T-cell (primary cell): ENCODE measurements around the gene VAMP3. TPM values are rescaled to one million over a fixed set of nuclear protein-coding genes. Genes with fewer than 3 reads are reported as not detected.

Experiments
- ATAC-seq, 4 experiments: fragments of 200-7000 bp in 3 of 4; fragments of 150-1000 bp in 1 of 4; cut with Tn5 transposase; replicated peaks in 1 of 4; 1 replicate in 3 of 4; 2 replicates in 1 of 4; pipeline ENCODE4 v1.10.0; 2021; ENCODE audit warnings: moderate library complexity in 3 of 4, mild to moderate bottlenecking in 2 of 4, moderate number of reproducible peaks in 1 of 4
- CTCF ChIA-PET, 2 donors: fragments of 300-600 bp; sonication (Branson Sonifier 250); formaldehyde crosslinking; loops; one replicate each; lab custom pipeline; 2022; ENCODE audit warnings: antibody characterized with exemption in 2 of 2; lab: Charles Lee
- POLR2A ChIA-PET, 2 donors: fragments of 300-600 bp; sonication (Branson Sonifier 250); formaldehyde crosslinking; loops; one replicate each; lab custom pipeline; 2022; ENCODE audit warnings: antibody characterized with exemption in 2 of 2; lab: Charles Lee
- DNase-seq, 35 experiments: peaks; one replicate each; pipeline versions ENCODE4 v3.0.0 to v3.0.0-alpha.2; 2013 to 2023
- H3K27ac ChIP-seq: one replicate; pipeline ENCODE4 v1.5.1; 2013; ENCODE audit warnings: low read length
- H3K27me3 ChIP-seq, 2 experiments: replicated peaks in 1 of 2; 1 replicate in 1 of 2; 2 replicates in 1 of 2; pipeline versions ENCODE4 v1.6.1 to v1.7.0; 2013; ENCODE audit warnings: low read length in 1 of 2, mixed read lengths in 1 of 2; ENCODE audit not compliant: control insufficient read depth in 2 of 2, insufficient read depth in 2 of 2; ENCODE audit errors: extremely low read depth in 1 of 2
- H3K36me3 ChIP-seq, 2 donors: 1 replicate in 1 of 2; 2 replicates in 1 of 2; pipeline versions ENCODE4 v1.6.1 to v1.7.0; 2013; ENCODE audit warnings: low read length in 1 of 2; ENCODE audit not compliant: control insufficient read depth in 2 of 2, insufficient read depth in 1 of 2; ENCODE audit errors: extremely low read depth in 1 of 2
- H3K4me1 ChIP-seq, 2 experiments: 1 replicate in 1 of 2; 2 replicates in 1 of 2; pipeline versions ENCODE4 v1.6.1 to v1.7.0; 2013; ENCODE audit warnings: low read length in 2 of 2, mixed read lengths in 1 of 2; ENCODE audit not compliant: insufficient read depth in 2 of 2, control insufficient read depth in 1 of 2; ENCODE audit errors: extremely low read depth in 1 of 2
- H3K4me3 ChIP-seq, 2 donors: 1 replicate in 1 of 2; 2 replicates in 1 of 2; pipeline versions ENCODE4 v1.5.1 to v1.7.0; 2013; ENCODE audit warnings: mild to moderate bottlenecking in 2 of 2, low read length in 1 of 2, moderate library complexity in 1 of 2; ENCODE audit not compliant: control insufficient read depth in 1 of 2; ENCODE audit errors: extremely low read depth in 1 of 2
- H3K9me3 ChIP-seq: 2 replicates; pipeline ENCODE4 v1.7.0; 2013
- H3K27ac Mint-ChIP-seq, 2 donors: one replicate each; pipeline ENCODE4 v1.8.0; 2020 to 2021; ENCODE audit warnings: mild to moderate bottlenecking in 2 of 2, mixed read lengths in 2 of 2
- H3K27me3 Mint-ChIP-seq, 2 donors: one replicate each; pipeline ENCODE4 v1.8.0; 2021 to 2022; ENCODE audit warnings: mixed read lengths in 2 of 2
- H3K36me3 Mint-ChIP-seq: one replicate; pipeline ENCODE4 v1.8.0; 2021; ENCODE audit warnings: mixed read lengths
- H3K4me1 Mint-ChIP-seq, 3 donors: one replicate each; pipeline ENCODE4 v1.8.0; 2020 to 2022; ENCODE audit warnings: mixed read lengths in 3 of 3, mild to moderate bottlenecking in 1 of 3
- H3K4me3 Mint-ChIP-seq, 3 donors: one replicate each; pipeline ENCODE4 v1.8.0; 2020 to 2022; ENCODE audit warnings: mild to moderate bottlenecking in 3 of 3, mixed read lengths in 3 of 3, moderate library complexity in 3 of 3
- H3K9me3 Mint-ChIP-seq, 3 donors: one replicate each; pipeline ENCODE4 v1.8.0; 2020 to 2022; ENCODE audit warnings: mixed read lengths in 3 of 3
- WGBS: methylation state at CpG from one replicate; pipeline ENCODE4 v1.1.5; 2013; ENCODE audit warnings: missing lambda C conversion rate; ENCODE audit not compliant: insufficient coverage; 5-methylcytosine and 5-hydroxymethylcytosine counted together
- total RNA-seq, 35 experiments: library from RNA in 6 of 35; stranded (reverse) in 6 of 35; fragments of 120-200 nt in 1 of 35; gene quantifications; one replicate each; pipeline versions ENCODE4 v1.2.1 to v1.2.4 and lab custom pipeline; 2013 to 2026

The VAMP3 gene
- total RNA-seq, 5 donors from 2014 or later (not counting 1 experiment from before 2014, with no cell fraction given) = 39.2 to 57.3 (median 53.3) TPM

DNA sequence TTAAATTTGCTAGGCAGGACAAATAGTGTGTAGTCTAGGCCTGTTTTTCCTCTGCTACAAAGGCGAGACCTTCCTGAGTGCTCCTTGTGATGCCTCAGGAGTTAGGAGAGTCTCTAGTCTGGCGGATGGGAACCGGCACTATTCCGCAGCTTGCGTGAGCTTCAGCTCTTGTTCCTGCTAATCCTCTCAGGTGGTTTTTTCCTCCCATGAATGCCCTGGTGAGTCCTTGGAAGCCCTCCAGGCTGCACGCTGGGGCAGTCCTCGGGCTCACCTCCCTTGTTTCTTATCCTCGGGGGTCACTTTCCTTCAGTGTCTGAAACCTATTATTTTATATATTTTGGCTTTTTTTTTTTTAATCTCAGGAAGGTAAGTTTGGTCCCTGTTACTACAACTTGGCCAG is 53.6 kb downstream of the VAMP3 start:
- no peaks in the 10 kb centered on the region for H3K27me3 Mint-ChIP-seq
- Histone ChIP-seq H3K27me3 (no peaks in the 10 kb centered on the region), H3K27ac (no peak overlapping the region), H3K9me3 (no peaks in the 10 kb centered on the region), H3K36me3 (peaks cover 0 to 18% of the 10 kb centered on the region in 2 donors), H3K4me3 (no peak overlapping the region), H3K4me1 (peaks cover 0 to 7% of the 10 kb centered on the region in 2 experiments)
- H3K36me3 Mint-ChIP-seq = peaks cover 42% of the 10 kb centered on the region
- H3K27ac Mint-ChIP-seq = no peak overlapping the region
- ATAC-seq (no peak), DNase-seq (no peak)
- no peak overlapping the region for H3K4me3 Mint-ChIP-seq
- 98% methylated on average over 5 of the region's 8 CpGs for WGBS
- ChIA-PET CTCF (interaction anchor here in 1 of 2 donors (0.7 kb wide), 1 partner anchor 17 kb away, joined by 4 read pairs; no protein-coding TSS in a partner anchor), POLR2A (no interaction called here)
- no peaks in the 10 kb centered on the region for H3K9me3 Mint-ChIP-seq
- H3K4me1 Mint-ChIP-seq = peaks cover 0 to 18% (median 3%) of the 10 kb centered on the region in 3 donors

DNA sequence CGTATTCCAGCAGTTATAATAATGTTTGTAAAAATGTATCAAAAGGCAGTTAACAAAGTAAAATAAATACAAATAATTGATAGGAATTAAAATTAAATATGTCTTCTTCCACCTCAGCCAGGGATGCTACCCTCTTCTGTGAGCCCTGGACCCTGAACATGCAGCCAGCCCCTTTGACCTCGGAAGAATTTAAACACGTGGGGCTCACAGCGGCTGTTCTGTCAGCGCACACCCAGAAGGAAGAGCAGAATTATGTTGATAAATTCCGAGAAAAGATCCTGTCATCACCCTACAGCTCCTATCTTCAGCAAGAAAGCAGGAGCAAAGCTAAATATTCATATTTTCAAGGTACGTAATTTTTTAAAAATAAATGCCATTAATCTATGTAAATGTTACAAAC is 55.3 kb downstream of the VAMP3 start:
- no peak overlapping the region for H3K4me3 ChIP-seq
- H3K4me1 ChIP-seq = peaks cover 0 to 10% of the 10 kb centered on the region in 2 experiments
- H3K27ac Mint-ChIP-seq = no peak overlapping the region
- ChIA-PET POLR2A (no interaction called here), CTCF (no interaction called here)
- H3K36me3 ChIP-seq = peaks cover 0 to 12% of the 10 kb centered on the region in 2 donors
- H3K4me3 Mint-ChIP-seq = peak overlapping the region; percentile 58 to 89 (median 88)
- H3K9me3 ChIP-seq = no peaks in the 10 kb centered on the region
- H3K9me3 Mint-ChIP-seq = no peaks in the 10 kb centered on the region
- no peaks in the 10 kb centered on the region for H3K27me3 Mint-ChIP-seq
- no peak overlapping the region for H3K27ac ChIP-seq
- H3K27me3 ChIP-seq = no peaks in the 10 kb centered on the region
- H3K4me1 Mint-ChIP-seq = peaks cover 0 to 23% (median 3%) of the 10 kb centered on the region in 3 donors
- DNase-seq (no peak), ATAC-seq (no peak)
- peaks cover 29% of the 10 kb centered on the region for H3K36me3 Mint-ChIP-seq
- no CpG with 5 or more reads among the region's 7 CpGs for WGBS

DNA sequence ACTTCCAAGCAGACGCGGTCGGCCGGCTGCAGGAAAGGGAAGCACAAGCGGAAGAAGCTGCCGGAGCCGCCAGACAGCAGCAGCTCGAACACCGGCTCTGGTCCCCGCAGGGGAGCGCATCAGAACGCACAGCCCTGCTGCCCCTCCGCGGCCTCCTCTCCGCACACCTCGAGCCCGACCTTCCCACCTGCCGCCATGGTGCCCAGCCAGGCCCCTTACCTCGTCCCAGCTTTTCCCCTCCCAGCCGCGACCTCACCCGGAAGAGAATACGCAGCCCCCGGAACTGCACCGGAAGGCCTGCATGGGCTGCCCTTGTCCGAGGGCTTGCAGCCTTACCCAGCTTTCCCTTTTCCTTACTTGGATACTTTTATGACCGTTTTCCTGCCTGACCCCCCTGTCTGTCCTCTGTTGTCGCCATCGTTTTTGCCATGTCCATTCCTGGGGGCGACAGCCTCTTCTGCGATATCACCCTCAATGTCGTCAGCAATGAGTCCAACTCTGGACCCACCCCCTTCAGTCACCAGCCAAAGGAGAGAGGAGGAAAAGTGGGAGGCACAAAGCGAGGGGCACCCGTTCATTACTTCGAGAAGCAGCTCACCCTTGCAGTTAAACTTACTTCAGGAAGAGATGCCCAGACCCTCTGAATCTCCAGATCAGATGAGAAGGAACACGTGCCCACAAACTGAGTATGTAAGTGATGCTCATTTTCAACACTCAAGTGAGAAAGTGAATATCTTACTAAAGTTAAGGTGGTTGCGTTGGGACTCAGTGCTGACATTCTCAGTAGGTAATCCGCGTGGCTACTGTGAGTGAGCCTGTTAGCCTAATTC is 56.2 kb downstream of the VAMP3 start:
- Mint-ChIP-seq H3K27me3 (no peaks in the 10 kb centered on the region), H3K4me1 (peaks cover 0 to 27% (median 3%) of the 10 kb centered on the region in 3 donors), H3K27ac (peak overlapping the region; percentile 89 to 92), H3K4me3 (peak overlapping the region; percentile 58 to 89 (median 88)), H3K9me3 (no peaks in the 10 kb centered on the region), H3K36me3 (peaks cover 29% of the 10 kb centered on the region)
- POLR2A ChIA-PET = interaction anchor here in 1 of 2 donors (0.6 kb wide), 1 partner anchor 136 kb away, joined by 3 read pairs; no protein-coding TSS in a partner anchor
- H3K9me3 ChIP-seq = no peaks in the 10 kb centered on the region
- peaks cover 0 to 9% of the 10 kb centered on the region in 2 donors for H3K36me3 ChIP-seq
- H3K27me3 ChIP-seq = no peaks in the 10 kb centered on the region
- DNase-seq (peak in 27 of 35 experiments; percentile 0 to 61 (median 22)), ATAC-seq (peak in 3 of 4 experiments; percentile 55 to 80 (median 65))
- H3K4me1 ChIP-seq = peaks cover 0 to 10% of the 10 kb centered on the region in 2 experiments
- 72% methylated on average over 30 of the region's 39 CpGs for WGBS
- H3K27ac ChIP-seq = no peak overlapping the region
- H3K4me3 ChIP-seq = peak overlapping the region in 1 of 2 donors; percentile 39
- CTCF ChIA-PET = no interaction called here

Other genes starting within 250 kb of the VAMP3 start
- gene PER3, start 13.0 kb downstream of the VAMP3 start, total RNA-seq = 10 to 100 TPM in 1 of 5 donors, 1 to 10 TPM in 4; 4.2 to 13.5 (median 7.4) TPM
- 10 to 100 TPM in 1 of 5 donors, 1 to 10 TPM in 2, under 1 TPM in 2; 0.58 to 11.6 (median 1.3) TPM for gene UTS2, start 81.8 kb downstream of the VAMP3 start, total RNA-seq
- gene TNFRSF9, start 169.5 kb downstream of the VAMP3 start, total RNA-seq = 1 to 10 TPM in 1 of 5 donors, under 1 TPM in 4; 0.59 to 4.3 (median 0.88) TPM
- 100 to 1,000 TPM; 103 to 125 (median 116) TPM for gene PARK7, start 190.4 kb downstream of the VAMP3 start, total RNA-seq